ENCODE results near the gene NDUFB7. TPM values are rescaled to one million over a fixed set of nuclear protein-coding genes. Genes with fewer than 3 reads are reported as not detected.

The NDUFB7 gene
- polyA plus RNA-seq, 1 of the 3 experiments (the other 2 are of a cell fraction), result 465 TPM

DNA sequence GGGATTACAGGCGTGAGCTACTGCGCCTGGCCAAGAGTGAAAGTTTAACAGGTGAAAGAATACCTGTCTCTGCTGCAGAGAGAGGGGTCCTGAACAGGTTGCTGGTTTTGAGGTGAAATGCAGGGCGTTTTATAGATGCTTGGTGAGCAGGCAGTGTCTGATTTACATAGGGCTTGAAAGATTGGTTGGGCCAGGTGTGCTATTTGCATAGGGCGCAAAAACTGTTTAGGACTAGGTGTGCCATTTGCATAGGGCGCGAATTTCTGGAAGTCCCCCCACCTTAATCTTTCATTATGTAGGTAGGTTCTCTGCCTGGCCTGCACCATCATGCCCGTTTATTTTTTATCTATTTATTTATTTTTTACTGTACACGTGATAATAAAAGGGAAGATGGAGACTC lies 4.5 kb upstream of the NDUFB7 start:
- ChIA-PET CTCF (interaction anchor here (0.7 to 2.4 kb wide), 3 partner anchors 16 to 110 kb away, joined by 3 to 7 read pairs (median 5); no protein-coding TSS in a partner anchor), POLR2A (interaction anchor here (0.6 kb wide), 1 partner anchor 118 kb away, joined by 4 read pairs; no protein-coding TSS in a partner anchor)
- 60% methylated on average over 8 of the region's 8 CpGs for WGBS (ENCODE audit: low lambda C conversion rate)

More for the DNA sequence above, 4.5 kb upstream of the NDUFB7 start:
- no peaks in the 10 kb centered on the region for H3K4me1 ChIP-seq (ENCODE audit: control insufficient read depth in 1 of 2, insufficient read depth in 2 of 2, low read depth in 1 of 2, low read length in 1 of 2)
- no peak overlapping the region for H3K27ac ChIP-seq (ENCODE audit: low read depth in 2 of 2, low read length in 1 of 2)
- H3K9me3 ChIP-seq, result no peaks in the 10 kb centered on the region
- H3K4me2 ChIP-seq, result no peak overlapping the region
- no peak for DNase-seq
- H3K9me2 ChIP-seq, result no peaks in the 10 kb centered on the region
- TF ChIP-seq, protein P1, sequence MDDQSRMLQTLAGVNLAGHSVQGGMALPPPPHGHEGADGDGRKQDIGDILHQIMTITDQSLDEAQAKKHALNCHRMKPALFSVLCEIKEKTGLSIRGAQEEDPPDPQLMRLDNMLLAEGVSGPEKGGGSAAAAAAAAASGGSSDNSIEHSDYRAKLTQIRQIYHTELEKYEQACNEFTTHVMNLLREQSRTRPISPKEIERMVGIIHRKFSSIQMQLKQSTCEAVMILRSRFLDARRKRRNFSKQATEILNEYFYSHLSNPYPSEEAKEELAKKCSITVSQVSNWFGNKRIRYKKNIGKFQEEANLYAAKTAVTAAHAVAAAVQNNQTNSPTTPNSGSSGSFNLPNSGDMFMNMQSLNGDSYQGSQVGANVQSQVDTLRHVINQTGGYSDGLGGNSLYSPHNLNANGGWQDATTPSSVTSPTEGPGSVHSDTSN (IDR thresholded peaks at IDR 0.05), result no peak
- TF ChIP-seq RFX5 (IDR thresholded peaks at IDR 0.05; ENCODE audit: low read length) (no peak), NRF1 (IDR thresholded peaks at IDR 0.05; ENCODE audit: low read depth, low read length) (no peak), SIN3A (IDR thresholded peaks at IDR 0.05; ENCODE audit: borderline replicate concordance, low read depth, low read length) (no peak), YY1 (IDR thresholded peaks at IDR 0.05; ENCODE audit: low read depth) (no peak), EZH2phosphoT487 (IDR thresholded peaks at IDR 0.05; ENCODE audit: borderline replicate concordance, low read depth) (no peak), TEAD4 (IDR thresholded peaks at IDR 0.05; ENCODE audit: borderline replicate concordance, insufficient read depth) (no peak), SMC3 (IDR thresholded peaks at IDR 0.05; ENCODE audit: low read depth, low read length) (no peak), RCOR1 (IDR thresholded peaks at IDR 0.05; ENCODE audit: low read length) (no peak), RAD21 (IDR thresholded peaks at IDR 0.05; ENCODE audit: low read length) (no peak), TAF1 (IDR thresholded peaks at IDR 0.05; ENCODE audit: borderline replicate concordance, low read depth, low read length) (no peak), MXI1 (IDR thresholded peaks at IDR 0.05; ENCODE audit: low read depth, low read length) (no peak), RXRA (IDR thresholded peaks at IDR 0.05; ENCODE audit: borderline replicate concordance, low read depth) (no peak), GATA2 (CRISPR knock-in tag; IDR thresholded peaks at IDR 0.05) (no peak), JUND (IDR thresholded peaks at IDR 0.05) (no peak), POLR2AphosphoS5 (IDR thresholded peaks at IDR 0.05; ENCODE audit: low read depth, low read length) (no peak), GABPA (IDR thresholded peaks at IDR 0.05; ENCODE audit: low read depth) (no peak)
- TF ChIP-seq, protein P2, sequence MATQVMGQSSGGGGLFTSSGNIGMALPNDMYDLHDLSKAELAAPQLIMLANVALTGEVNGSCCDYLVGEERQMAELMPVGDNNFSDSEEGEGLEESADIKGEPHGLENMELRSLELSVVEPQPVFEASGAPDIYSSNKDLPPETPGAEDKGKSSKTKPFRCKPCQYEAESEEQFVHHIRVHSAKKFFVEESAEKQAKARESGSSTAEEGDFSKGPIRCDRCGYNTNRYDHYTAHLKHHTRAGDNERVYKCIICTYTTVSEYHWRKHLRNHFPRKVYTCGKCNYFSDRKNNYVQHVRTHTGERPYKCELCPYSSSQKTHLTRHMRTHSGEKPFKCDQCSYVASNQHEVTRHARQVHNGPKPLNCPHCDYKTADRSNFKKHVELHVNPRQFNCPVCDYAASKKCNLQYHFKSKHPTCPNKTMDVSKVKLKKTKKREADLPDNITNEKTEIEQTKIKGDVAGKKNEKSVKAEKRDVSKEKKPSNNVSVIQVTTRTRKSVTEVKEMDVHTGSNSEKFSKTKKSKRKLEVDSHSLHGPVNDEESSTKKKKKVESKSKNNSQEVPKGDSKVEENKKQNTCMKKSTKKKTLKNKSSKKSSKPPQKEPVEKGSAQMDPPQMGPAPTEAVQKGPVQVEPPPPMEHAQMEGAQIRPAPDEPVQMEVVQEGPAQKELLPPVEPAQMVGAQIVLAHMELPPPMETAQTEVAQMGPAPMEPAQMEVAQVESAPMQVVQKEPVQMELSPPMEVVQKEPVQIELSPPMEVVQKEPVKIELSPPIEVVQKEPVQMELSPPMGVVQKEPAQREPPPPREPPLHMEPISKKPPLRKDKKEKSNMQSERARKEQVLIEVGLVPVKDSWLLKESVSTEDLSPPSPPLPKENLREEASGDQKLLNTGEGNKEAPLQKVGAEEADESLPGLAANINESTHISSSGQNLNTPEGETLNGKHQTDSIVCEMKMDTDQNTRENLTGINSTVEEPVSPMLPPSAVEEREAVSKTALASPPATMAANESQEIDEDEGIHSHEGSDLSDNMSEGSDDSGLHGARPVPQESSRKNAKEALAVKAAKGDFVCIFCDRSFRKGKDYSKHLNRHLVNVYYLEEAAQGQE (IDR thresholded peaks at IDR 0.05; ENCODE audit: low read depth, low read length), result no peak
- TF ChIP-seq, protein P3, sequence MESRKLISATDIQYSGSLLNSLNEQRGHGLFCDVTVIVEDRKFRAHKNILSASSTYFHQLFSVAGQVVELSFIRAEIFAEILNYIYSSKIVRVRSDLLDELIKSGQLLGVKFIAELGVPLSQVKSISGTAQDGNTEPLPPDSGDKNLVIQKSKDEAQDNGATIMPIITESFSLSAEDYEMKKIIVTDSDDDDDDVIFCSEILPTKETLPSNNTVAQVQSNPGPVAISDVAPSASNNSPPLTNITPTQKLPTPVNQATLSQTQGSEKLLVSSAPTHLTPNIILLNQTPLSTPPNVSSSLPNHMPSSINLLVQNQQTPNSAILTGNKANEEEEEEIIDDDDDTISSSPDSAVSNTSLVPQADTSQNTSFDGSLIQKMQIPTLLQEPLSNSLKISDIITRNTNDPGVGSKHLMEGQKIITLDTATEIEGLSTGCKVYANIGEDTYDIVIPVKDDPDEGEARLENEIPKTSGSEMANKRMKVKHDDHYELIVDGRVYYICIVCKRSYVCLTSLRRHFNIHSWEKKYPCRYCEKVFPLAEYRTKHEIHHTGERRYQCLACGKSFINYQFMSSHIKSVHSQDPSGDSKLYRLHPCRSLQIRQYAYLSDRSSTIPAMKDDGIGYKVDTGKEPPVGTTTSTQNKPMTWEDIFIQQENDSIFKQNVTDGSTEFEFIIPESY (IDR thresholded peaks at IDR 0.05; ENCODE audit: borderline replicate concordance, low read depth), result no peak
- no peak overlapping the region for H3K4me3 ChIP-seq (ENCODE audit: low read depth in 2 of 2, low read length in 1 of 2)
- H2AFZ ChIP-seq (ENCODE audit: low read depth), result no peak overlapping the region
- H3K79me2 ChIP-seq (ENCODE audit: insufficient read depth), result peaks cover 5% of the 10 kb centered on the region
- no peak overlapping the region for H3K9ac ChIP-seq
- no peaks in the 10 kb centered on the region for H3K36me3 ChIP-seq (replicated peaks in 1 of 2; ENCODE audit: control insufficient read depth in 1 of 2, insufficient read depth in 2 of 2, low read length in 1 of 2)
- H4K20me1 ChIP-seq (ENCODE audit: insufficient read depth), result no peaks in the 10 kb centered on the region
- H3F3A ChIP-seq (replicated peaks; ENCODE audit: insufficient read depth), result no peaks in the 10 kb centered on the region
- H3K27me3 ChIP-seq (ENCODE audit: insufficient read depth), result peaks cover 5% of the 10 kb centered on the region; the same call in 1 of the 2 replicates
